Urinary bladder (tissue), 4 donors: ENCODE data around the gene KDM7A. TPM values are rescaled to one million over a fixed set of nuclear protein-coding genes. Genes with fewer than 3 reads are reported as not detected.
"Not testable (repeated sequence)": the region's sequence is repeated elsewhere in the genome, so short reads cannot be mapped to it uniquely, and the experiment has no call there.

Experiments used
- DNase-seq: peaks from one replicate; pipeline ENCODE4 v3.0.0-alpha.2; 2015; ENCODE audit errors: extremely low spot score
- H3K27ac ChIP-seq: one replicate; pipeline ENCODE4 v1.5.1; 2013; ENCODE audit warnings: low read depth, mild to moderate bottlenecking, moderate library complexity
- H3K36me3 ChIP-seq: one replicate; pipeline ENCODE4 v1.6.1; 2013; ENCODE audit warnings: mild to moderate bottlenecking, moderate library complexity; ENCODE audit not compliant: insufficient read depth
- H3K4me1 ChIP-seq: one replicate; pipeline ENCODE4 v1.6.1; 2013; ENCODE audit warnings: mild to moderate bottlenecking, moderate library complexity; ENCODE audit not compliant: insufficient read depth
- H3K4me3 ChIP-seq: one replicate; pipeline ENCODE4 v1.5.1; 2013; ENCODE audit warnings: low read depth, low read length
- WGBS: extraction: QIAGEN DNeasy Blood & Tissue Kit; methylation state at CpG from one replicate; pipeline ENCODE4 v1.1.7; 2013; 5-methylcytosine and 5-hydroxymethylcytosine counted together
- polyA plus RNA-seq: library from polyadenylated mRNA; stranded (reverse); fragments of 200-250 nt; gene quantifications from one replicate; pipeline ENCODE4 v1.2.3, GENCODE V29; 2013
- total RNA-seq: library from RNA; depleted of rRNA; stranded (reverse); fragments of >200 nt; gene quantifications from one replicate; pipeline ENCODE4 v1.2.3, GENCODE V29; 2014
- donor health status: healthy with polysubstance abuse.
- donor health status: healthy.

Gene KDM7A
- total and polyA plus RNA-seq, 2 donors = 5.7 to 13.9 TPM

DNA sequence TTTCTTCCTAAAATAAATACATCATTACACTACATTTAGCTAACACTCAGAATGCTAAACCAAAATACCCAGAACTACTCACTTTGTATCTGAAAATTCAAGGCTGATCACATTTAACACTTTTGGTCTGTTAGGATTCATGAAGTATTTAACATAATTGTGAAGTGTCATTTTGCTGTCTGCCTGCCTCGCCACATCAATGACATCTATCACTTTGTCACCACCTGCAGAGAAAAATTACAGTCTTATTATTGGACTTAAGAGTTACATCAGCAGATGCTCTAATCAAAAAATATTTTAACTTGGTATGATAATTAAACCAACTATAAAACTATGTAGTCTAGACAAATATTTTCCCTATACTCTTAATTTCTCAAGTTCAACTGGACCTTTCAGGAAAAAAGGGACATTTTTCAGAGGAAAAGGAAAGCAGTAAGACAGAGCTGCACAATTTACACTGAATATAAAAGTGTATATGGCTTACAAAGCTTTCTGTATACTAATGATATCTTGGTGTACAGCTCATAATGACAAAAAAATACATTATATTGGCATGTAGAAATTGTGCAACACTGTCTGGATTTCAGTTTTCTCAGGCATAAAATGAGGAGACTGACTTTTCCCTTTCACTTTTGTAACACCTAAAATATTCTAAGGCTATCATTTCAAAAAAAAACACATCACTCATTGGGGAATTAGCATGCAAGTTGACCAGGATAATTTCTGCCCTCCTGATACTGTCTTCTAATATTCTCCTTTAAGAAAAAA lies 49.2 kb downstream of the KDM7A start:
- Histone ChIP-seq H3K27ac (no peak overlapping the region), H3K4me1 (no peaks in the 10 kb centered on the region), H3K4me3 (no peak overlapping the region), H3K36me3 (peaks cover 6% of the 10 kb centered on the region)
- 98% methylated on average over 1 of the region's 1 CpG for WGBS
- DNase-seq = no peak

DNA sequence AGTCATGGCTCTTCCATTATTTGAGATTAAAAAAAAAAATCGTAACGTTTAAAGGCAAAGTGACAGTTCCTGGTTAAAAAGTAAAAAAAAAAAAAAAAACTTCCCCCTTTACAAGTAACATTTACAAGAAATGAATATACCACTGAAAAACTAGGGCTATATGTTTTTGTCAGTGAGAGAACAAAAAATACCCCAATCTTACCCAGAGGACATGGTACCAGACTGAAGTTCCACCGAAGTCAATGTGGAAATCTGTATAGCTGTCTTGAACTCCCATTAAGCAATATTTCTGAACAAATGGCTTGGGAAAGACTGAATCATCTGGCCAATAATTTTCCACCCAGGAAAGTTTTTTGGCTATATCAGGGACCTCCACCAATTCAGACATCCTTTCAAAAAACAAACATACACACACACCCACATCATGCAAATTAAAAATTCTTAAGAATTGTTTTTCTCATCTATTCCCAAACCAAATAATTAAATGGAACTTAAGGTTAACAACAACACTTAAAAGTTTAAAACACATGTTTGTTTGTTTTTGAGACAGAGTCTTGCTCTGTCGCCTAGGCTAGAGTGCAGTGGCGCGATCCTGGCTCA lies 50.2 kb downstream of the KDM7A start:
- H3K4me3 ChIP-seq = no peak overlapping the region
- 97% methylated on average over 6 of the region's 6 CpGs for WGBS
- peaks cover 3% of the 10 kb centered on the region for H3K36me3 ChIP-seq
- DNase-seq = no peak
- H3K4me1 ChIP-seq = no peaks in the 10 kb centered on the region
- no peak overlapping the region for H3K27ac ChIP-seq

DNA sequence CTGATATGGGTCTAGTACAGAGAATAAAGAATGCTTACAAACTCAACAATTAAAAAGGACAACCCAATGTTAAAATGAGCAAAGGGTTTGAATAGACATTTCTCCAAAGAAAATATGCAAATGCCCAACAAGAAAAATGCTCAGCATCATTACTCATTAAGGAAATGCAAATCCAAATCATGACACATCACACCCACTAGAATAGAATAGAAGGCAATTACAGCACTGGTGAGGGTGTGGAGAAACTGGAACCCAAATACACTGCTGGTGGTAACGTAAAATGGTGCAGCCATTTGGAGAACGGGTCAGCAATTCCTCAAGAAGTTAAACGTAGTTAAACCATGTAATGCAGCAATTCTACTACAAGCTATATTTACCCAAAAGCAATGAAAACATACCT lies 53.8 kb downstream of the KDM7A start:
- Histone ChIP-seq H3K4me1 (no peaks in the 10 kb centered on the region), H3K27ac (no peak overlapping the region), H3K36me3 (peaks cover 2% of the 10 kb centered on the region), H3K4me3 (no peak overlapping the region)
- no peak for DNase-seq
- WGBS = 91% methylated on average over 3 of the region's 3 CpGs

DNA sequence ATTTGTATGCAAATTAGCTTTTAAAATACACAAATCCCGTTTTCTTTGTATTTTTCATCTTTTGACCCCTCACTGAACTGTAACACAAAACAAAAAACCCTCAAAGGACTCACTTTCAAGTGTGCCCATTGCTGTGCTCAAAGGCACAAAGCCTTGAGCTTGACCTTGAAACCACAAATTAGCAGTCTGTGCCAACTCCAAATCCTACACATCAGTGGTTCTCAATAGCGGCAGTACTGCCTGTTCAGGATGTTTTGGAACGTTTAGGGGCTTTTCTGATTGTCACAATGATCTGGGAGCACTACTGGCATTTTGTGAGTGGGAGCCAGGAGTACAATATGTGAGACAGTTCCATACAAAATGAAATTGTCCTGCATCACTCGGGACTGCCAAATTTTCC lies 55.5 kb downstream of the KDM7A start:
- H3K36me3 ChIP-seq = peaks cover 2% of the 10 kb centered on the region
- WGBS = 45% methylated on average over 4 of the region's 4 CpGs
- H3K27ac ChIP-seq = no peak overlapping the region
- no peak for DNase-seq
- H3K4me1 ChIP-seq = no peaks in the 10 kb centered on the region
- no peak overlapping the region for H3K4me3 ChIP-seq

DNA sequence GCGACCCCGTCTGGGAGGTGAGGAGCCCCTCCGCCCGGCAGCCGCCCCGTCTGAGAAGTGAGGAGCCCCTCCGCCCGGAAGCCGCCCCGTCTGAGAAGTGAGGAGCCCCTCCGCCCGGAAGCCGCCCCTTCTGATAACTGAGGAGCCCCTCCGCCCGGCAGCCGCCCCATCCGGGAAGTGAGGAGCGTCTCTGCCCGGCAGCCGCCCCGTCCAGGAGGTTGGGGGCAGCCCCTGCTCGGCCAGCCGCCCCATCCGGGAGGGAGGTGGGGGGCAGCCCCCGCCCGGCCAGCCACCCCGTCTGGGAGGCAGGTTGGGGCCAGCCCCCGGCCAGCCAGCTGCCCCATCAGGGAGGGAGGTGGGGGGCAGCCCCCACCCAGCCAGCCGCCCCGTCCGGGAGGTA lies 62.0 kb downstream of the KDM7A start:
- not testable (repeated sequence) for H3K36me3 ChIP-seq, DNase-seq, H3K4me3 ChIP-seq, H3K27ac ChIP-seq, H3K4me1 ChIP-seq
- WGBS = 98% methylated on average over 29 of the region's 31 CpGs

DNA sequence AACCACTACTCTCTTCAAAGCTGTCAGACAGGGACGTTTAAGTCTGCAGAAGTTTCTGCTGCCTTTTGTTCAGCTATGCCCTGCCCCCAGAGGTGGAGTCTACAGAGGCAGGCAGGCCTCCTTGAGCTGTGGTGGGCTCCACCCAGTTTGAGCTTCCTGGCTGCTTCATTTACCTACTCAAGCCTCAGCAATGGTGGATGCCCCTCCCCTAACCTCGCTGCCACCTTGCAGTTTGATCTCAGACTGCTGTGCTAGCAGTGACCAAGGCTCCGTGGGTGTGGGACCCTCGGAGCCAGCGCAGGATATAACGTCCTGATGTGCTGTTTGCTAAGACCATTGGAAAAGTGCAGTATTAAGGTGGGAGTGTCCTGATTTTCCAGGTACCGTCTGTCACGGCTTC lies 68.0 kb downstream of the KDM7A start:
- H3K27ac ChIP-seq, H3K4me3 ChIP-seq, H3K4me1 ChIP-seq, DNase-seq, H3K36me3 ChIP-seq: not testable (repeated sequence)
- 91% methylated on average over 8 of the region's 8 CpGs for WGBS

DNA sequence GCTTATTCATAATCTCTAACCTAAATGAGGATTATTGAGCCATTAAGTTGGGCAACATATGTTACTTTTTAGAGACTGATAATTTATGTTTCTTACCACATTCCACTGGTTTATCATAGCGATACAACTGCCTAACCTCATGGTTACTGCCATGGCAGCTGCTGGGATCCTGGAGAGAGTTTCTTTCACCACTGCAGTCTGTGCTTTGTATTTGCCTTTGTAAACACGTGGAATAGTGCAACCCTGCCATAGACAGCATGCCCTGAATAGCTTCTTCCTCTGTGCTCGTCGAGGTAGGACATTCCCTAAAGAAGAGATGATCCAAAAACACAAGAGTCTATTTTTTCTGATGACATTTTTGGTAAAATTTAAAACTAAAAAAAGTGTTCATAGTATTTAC lies 80.3 kb downstream of the KDM7A start:
- H3K27ac ChIP-seq = no peak overlapping the region
- no peak overlapping the region for H3K4me3 ChIP-seq
- no peak for DNase-seq
- H3K4me1 ChIP-seq = no peaks in the 10 kb centered on the region
- WGBS = 77% methylated on average over 4 of the region's 4 CpGs
- H3K36me3 ChIP-seq = peaks cover 6% of the 10 kb centered on the region

DNA sequence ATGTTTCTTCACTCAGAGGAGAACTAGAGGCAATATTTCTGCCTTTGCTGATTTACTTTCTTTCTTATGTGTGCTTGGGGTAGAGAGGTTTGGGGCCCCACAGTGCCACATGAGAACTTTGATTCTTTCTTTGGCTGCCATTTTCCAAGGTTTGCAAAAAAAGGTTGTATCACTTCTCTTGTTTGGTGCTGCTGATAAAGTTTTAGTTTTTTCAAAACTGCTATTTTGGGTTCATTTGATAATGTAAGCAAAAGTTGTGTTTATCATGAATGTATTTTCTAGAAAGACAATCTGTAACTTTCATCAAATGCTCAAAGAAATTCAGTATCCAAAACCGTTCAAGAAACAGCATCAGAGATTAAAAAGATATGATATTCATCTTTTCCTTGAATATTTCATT lies 83.4 kb downstream of the KDM7A start:
- 71% methylated on average over 1 of the region's 1 CpG for WGBS
- Histone ChIP-seq H3K36me3 (peaks cover 3% of the 10 kb centered on the region), H3K27ac (no peak overlapping the region), H3K4me1 (no peaks in the 10 kb centered on the region), H3K4me3 (no peak overlapping the region)
- DNase-seq = no peak

DNA sequence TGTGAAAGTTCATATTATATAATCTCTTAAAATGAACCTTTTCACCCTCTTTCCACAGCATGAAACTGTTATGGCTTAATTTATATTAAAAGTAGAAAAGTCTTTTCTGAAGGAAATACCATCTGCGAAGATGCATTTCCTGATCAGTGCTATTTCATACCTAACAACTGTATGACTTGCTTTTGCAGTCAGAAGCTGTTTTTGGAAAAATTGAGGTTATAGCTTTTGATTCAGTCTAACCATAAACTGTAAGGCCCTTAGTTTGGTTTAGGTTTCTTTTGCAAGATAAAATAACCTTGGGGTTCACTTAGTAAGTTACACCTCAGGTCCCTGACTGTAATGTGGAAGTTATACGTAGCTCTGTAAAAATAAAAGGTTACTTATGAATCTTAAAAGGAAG lies 91.3 kb downstream of the KDM7A start:
- H3K4me3 ChIP-seq = no peak overlapping the region
- no peak for DNase-seq
- H3K27ac ChIP-seq = no peak overlapping the region
- H3K4me1 ChIP-seq = no peaks in the 10 kb centered on the region
- H3K36me3 ChIP-seq = no peaks in the 10 kb centered on the region
- 84% methylated on average over 2 of the region's 2 CpGs for WGBS

DNA sequence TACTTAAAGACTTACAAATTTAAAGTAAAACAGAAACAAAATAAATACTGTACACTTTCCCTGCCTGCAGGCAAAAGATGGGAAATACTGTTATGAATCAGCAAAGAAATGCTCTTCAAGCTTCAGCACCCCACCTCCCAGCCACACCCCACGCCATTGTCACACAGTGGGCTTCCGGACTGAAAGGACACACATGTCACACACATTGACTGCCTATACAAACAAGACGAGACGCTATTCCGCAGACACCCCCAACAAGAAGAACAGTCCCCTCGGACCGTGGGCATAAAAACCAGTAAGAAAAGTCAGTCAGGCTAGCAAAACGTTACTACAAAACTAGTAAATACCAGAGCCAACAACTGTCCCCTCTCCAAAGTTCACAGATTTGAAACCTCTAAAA lies 91.8 kb downstream of the KDM7A start:
- DNase-seq = no peak
- WGBS = 73% methylated on average over 8 of the region's 8 CpGs
- H3K36me3 ChIP-seq = no peaks in the 10 kb centered on the region
- H3K4me3 ChIP-seq = no peak overlapping the region
- no peak overlapping the region for H3K27ac ChIP-seq
- no peaks in the 10 kb centered on the region for H3K4me1 ChIP-seq

DNA sequence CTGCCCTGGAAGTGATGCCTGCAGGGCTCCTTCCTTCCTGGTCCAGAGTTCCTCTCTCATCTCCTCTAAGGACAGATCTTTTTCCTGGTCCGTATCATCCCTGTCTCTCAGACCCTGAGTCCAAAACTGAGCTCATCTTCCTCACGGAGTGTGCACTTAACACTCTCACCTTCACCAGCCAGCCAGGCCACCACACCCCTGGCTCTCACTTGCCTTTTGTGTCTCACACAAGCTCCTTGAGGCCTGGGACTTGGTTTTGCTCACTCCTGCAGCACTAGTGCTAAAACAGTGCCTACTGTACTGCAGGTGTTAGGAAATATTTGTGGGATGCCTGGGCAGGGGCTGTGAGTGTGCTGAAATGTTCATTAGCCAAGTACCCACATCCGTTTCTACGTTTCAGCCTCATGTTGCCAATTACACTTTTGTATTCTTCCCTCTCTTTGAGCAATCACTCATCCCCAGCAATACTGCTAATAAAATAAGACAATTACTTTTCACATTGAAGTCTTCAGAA lies 92.6 kb downstream of the KDM7A start:
- no peak overlapping the region for H3K4me3 ChIP-seq
- 87% methylated on average over 4 of the region's 4 CpGs for WGBS
- H3K4me1 ChIP-seq = no peaks in the 10 kb centered on the region
- H3K36me3 ChIP-seq = no peaks in the 10 kb centered on the region
- no peak overlapping the region for H3K27ac ChIP-seq
- DNase-seq = no peak

DNA sequence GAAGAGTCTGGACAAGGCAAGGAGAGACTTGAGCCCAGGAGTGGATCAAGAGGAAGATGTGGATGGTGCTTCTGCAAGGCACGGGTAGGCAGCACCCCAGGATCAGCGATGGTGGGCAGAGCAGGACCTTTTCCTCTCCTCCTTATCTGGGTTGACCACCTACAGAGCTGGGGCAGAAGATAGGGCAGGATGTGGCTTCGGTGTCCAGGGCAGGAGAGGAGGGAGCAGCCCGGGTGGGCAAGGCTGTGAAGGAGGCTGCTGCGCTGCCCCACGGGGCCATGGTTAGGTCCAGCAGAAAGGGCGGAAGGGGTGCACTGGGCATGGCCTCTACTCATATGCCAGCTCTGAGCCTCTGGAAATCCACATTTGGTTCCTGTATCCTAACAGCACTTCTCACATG lies 94.0 kb downstream of the KDM7A start:
- Histone ChIP-seq H3K36me3 (no peaks in the 10 kb centered on the region), H3K4me1 (no peaks in the 10 kb centered on the region), H3K4me3 (no peak overlapping the region), H3K27ac (no peak overlapping the region)
- WGBS = 81% methylated on average over 7 of the region's 7 CpGs
- no peak for DNase-seq

DNA sequence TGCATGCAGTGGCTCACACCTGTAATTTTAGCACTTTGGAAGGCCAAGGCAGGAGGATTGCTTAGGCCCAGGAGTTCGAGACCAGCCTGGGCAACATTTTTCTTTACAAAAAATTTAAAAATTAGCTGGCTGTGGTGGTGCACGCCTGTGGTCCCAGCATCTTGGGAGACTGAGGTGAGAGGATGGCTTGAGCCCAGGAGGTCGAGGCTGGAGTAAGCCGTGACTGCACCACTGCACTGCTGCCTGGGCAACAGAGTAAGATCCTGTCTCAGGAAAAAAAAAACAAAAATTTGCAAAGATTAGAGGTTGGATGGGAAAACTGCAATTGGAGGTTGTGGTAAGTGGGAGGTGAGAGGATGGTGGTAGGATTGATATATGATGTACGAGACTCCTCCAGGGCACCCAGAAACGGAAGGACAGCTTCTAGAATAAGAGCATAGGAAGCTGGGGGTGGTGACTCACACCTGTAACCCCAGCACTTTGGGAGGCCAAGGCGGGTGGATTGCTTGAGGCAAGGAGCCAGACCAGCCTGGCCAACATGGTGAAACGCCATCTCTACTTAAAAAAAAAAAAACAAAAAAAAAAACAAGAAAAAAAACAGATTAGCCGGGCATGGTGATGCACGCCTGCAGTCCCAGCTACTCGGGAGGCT lies 94.9 kb downstream of the KDM7A start:
- no peak for DNase-seq
- WGBS = 91% methylated on average over 11 of the region's 11 CpGs
- no peak overlapping the region for H3K27ac ChIP-seq
- H3K36me3 ChIP-seq = no peaks in the 10 kb centered on the region
- H3K4me1 ChIP-seq = no peaks in the 10 kb centered on the region
- no peak overlapping the region for H3K4me3 ChIP-seq

DNA sequence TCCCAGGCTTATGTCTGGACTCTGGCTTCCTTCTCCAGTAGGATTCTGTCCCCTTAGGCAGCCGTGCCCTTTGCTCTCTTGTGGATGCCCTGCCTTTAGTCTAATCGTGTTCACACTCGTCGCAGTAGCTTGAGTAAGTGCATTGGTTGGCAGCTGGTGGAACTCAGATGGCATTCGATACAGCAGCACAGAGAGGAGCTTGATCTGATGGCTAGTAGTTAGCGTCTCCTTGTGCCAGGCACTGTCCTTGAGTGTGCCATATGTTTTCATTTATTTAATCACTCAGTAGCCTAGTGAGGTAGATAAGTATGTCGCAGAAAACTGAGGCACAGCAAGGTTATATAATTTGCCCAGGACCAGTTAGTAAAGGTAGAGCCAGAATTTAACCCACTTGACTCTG lies 95.9 kb downstream of the KDM7A start:
- no peaks in the 10 kb centered on the region for H3K36me3 ChIP-seq
- H3K4me1 ChIP-seq = no peaks in the 10 kb centered on the region
- H3K4me3 ChIP-seq = no peak overlapping the region
- WGBS = 55% methylated on average over 7 of the region's 7 CpGs
- H3K27ac ChIP-seq = no peak overlapping the region
- DNase-seq = no peak
